ENCODE results near the gene SHANK1.
"Not testable (repeated sequence)": the region's sequence is repeated elsewhere in the genome, so short reads cannot be mapped to it uniquely, and the experiment has no call there.

Gene SHANK1

DNA sequence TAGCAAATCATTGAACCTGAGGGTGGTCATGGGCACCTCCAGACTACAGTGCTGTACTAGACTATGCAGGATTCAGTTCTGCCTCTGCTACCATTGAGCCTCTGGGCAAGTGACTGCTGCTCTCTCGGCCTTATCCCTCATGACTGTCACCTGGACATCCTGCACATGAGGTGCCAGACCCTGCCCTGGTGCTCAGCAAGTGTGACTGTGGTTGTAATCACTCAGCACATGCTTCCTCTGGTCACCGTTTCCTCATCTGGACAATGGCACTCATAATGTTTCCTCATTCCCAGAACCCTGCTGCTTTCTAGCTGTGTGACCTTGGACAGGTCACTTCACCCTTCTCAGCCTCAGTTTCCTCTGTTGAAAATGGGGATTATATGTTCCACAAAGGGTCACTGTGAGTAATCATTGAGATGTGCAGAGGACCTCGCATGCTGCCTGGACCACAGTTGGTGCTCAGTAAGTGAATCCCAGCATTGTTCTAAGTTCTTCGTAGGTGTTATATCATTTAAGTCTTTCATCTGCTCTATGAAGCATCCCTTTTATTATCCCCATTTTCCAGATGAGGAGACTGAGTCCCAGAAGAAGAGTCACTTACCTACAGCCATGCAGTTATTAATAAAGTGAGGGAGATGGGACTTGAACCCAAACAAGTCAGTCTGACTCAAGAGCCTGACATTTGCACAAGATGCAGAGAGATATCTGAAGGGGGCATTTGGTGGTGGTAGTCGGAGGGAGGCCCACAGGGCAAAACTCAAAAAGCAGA lies 83.1 kb downstream of the SHANK1 start:
- H3K27me3 Mint-ChIP-seq = peaks cover 61% of the 10 kb centered on the region
- no peak overlapping the region for H3K4me3 Mint-ChIP-seq
- H3K27ac Mint-ChIP-seq = no peak overlapping the region
- H3K4me1 Mint-ChIP-seq (ENCODE audit: low read depth) = peaks cover 6% of the 10 kb centered on the region
- no peak for DNase-seq
- peaks cover 22% of the 10 kb centered on the region for H3K9me3 Mint-ChIP-seq
- peaks cover 6% of the 10 kb centered on the region for H3K36me3 Mint-ChIP-seq (ENCODE audit: low read depth)

DNA sequence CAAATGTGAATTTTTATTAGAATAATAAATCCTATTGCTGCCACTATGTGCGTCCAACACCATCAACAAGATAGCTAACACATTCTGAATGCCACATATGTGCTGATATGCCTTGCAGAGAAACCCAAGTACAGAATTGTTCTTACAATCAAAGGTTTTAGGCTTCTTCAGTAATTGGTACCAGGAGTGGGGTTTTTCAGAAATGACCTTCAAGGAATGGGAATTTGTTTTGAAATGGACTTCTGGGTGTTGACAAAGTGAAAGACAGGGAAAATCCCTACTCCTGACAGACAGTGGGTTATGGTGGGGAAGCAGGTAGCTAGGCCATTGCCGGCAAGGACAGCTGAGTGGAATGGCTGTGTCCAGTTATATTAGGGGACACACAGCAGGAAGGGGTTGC lies 85.6 kb downstream of the SHANK1 start:
- peaks cover 49% of the 10 kb centered on the region for H3K27me3 Mint-ChIP-seq
- H3K27ac Mint-ChIP-seq = no peak overlapping the region
- H3K4me1 Mint-ChIP-seq (ENCODE audit: low read depth) = peaks cover 3% of the 10 kb centered on the region
- no peak for DNase-seq
- H3K36me3 Mint-ChIP-seq (ENCODE audit: low read depth) = peaks cover 6% of the 10 kb centered on the region
- H3K9me3 Mint-ChIP-seq = peaks cover 22% of the 10 kb centered on the region
- H3K4me3 Mint-ChIP-seq = no peak overlapping the region

DNA sequence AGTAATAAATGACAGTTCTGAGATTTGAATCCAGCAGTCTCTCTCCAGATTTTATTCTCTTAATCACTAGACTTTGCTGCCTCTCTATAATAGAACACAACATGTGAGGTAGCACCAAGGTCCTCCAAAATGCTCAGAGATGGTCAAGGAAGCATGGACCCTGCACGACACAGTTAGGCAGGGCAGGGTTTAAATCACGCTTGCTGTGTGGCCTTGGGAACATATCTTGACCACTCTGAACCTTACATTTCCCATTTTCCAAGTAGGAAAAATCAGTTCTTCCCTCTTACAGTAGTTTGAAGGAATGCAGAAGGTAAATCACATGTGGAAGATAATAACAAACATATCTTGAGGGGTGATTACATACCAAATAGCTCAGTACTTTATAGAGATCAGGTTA lies 86.2 kb downstream of the SHANK1 start:
- Mint-ChIP-seq H3K36me3 (ENCODE audit: low read depth) (peaks cover 6% of the 10 kb centered on the region), H3K9me3 (peaks cover 22% of the 10 kb centered on the region)
- DNase-seq = no peak

DNA sequence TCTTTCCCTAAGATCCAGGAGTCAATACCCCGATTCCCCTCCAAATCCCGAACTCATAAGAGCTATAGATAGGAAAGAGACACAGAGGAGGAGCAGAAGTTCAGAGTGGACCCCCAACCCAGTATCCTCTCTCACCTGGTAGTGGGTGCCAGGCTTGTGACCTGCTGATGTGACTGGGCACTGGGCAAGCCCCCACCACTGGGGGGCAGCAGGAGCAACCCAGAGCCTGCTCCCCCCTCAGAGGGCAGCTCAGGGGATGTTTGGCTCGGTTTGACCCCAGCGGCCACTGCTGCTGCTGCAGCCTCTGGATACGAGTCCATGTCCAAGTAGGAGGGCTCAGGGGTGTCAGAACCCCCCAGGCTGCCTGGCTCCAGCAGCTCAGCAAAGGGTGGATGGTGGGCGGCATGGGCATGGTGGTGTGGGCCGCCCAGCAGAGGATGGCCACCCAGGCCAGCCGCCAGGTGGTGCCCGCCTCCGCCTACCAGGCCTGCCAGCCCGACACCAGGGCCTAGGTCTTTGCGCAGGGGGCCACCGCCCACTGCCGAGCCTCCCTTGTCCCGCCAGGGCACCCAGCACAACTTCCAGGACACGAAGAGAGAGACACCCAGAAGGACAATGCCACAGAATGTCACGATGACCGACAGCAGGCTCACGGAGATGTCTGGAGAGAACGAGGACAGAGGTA lies 87.3 kb downstream of the SHANK1 start:
- Mint-ChIP-seq H3K9me3 (peaks cover 22% of the 10 kb centered on the region), H3K27ac (no peak overlapping the region), H3K4me3 (no peak overlapping the region)

More for the DNA sequence above, 86.2 kb downstream of the SHANK1 start:
- no peaks in the 10 kb centered on the region for H3K4me1 Mint-ChIP-seq (ENCODE audit: low read depth)
- H3K4me3 Mint-ChIP-seq = no peak overlapping the region
- peaks cover 46% of the 10 kb centered on the region for H3K27me3 Mint-ChIP-seq
- no peak overlapping the region for H3K27ac Mint-ChIP-seq

DNA sequence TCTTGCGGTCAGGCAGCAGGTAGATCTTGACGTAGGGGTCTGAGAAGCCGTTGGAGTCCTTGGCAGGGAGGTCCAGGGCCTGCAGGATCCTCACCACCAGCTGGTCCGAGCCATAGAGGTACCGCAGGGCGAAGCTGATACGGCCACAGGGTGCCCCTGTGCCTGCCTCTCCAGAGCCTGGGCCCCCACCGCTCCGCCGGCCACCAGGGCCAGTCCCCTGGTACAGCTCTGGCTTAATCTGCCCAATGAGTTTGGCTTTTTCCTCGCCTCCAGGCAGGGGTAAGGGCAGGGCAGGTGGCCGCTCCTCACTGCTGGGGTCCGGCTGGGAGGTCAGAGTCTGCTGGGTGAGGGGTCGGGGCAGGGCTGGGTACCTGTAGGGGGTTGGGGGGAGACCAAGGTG lies 89.8 kb downstream of the SHANK1 start:
- Mint-ChIP-seq H3K4me3 (no peak overlapping the region), H3K27ac (no peak overlapping the region), H3K9me3 (peaks cover 12% of the 10 kb centered on the region), H3K36me3 (ENCODE audit: low read depth) (peaks cover 3% of the 10 kb centered on the region), H3K4me1 (ENCODE audit: low read depth) (no peaks in the 10 kb centered on the region), H3K27me3 (peaks cover 14% of the 10 kb centered on the region)
- DNase-seq = no peak

More for the DNA sequence above, 87.3 kb downstream of the SHANK1 start:
- no peaks in the 10 kb centered on the region for H3K4me1 Mint-ChIP-seq (ENCODE audit: low read depth)
- peaks cover 37% of the 10 kb centered on the region for H3K27me3 Mint-ChIP-seq
- peaks cover 6% of the 10 kb centered on the region for H3K36me3 Mint-ChIP-seq (ENCODE audit: low read depth)
- no peak for DNase-seq

DNA sequence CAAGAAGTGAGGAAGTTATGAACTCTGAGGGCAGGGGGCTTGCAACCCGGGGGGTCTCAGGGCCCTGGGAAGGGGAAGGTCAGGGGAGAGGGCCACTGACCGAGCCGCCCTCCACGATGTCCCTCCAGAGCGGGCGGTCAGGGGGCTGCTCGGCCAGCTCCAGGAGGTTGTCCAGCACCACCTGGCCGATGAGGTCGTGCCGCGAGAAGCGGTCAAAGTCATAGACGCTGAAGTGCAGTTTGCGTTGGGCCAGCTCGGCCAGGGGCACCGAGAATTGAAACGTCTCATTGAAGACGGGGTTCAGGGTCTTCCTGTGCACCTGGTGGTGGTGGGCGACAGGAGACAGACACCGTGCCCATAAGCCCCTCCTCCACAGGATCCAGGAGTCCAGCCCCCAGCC lies 90.4 kb downstream of the SHANK1 start:
- no peaks in the 10 kb centered on the region for H3K4me1 Mint-ChIP-seq (ENCODE audit: low read depth)
- peaks cover 3% of the 10 kb centered on the region for H3K36me3 Mint-ChIP-seq (ENCODE audit: low read depth)
- peaks cover 14% of the 10 kb centered on the region for H3K27me3 Mint-ChIP-seq
- no peak overlapping the region for H3K27ac Mint-ChIP-seq
- H3K9me3 Mint-ChIP-seq = peaks cover 11% of the 10 kb centered on the region
- H3K4me3 Mint-ChIP-seq = no peak overlapping the region
- no peak for DNase-seq

DNA sequence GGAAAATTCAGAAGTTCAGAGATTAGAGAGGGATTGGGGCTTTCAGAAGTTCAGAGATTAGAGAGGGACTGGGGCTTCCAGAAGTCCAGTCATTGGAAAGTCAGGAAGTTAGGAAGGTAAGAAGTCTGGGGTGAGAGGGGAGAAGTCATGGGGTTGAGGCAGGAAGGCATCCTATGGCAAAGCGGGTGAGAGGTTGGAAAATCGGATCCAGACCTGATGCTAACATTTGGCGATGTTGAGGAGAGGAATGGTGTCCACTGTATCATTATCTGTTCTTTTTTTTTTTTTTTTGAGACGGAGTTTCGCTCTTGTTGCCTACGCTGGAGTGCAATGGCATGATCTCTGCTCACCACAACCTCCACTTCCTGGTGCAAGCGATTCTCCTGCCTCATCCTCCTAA lies 91.1 kb downstream of the SHANK1 start:
- Mint-ChIP-seq H3K27ac (no peak overlapping the region), H3K4me1 (ENCODE audit: low read depth) (no peaks in the 10 kb centered on the region), H3K9me3 (peaks cover 6% of the 10 kb centered on the region), H3K4me3 (no peak overlapping the region), H3K36me3 (ENCODE audit: low read depth) (peaks cover 3% of the 10 kb centered on the region), H3K27me3 (peaks cover 14% of the 10 kb centered on the region)
- DNase-seq = no peak

DNA sequence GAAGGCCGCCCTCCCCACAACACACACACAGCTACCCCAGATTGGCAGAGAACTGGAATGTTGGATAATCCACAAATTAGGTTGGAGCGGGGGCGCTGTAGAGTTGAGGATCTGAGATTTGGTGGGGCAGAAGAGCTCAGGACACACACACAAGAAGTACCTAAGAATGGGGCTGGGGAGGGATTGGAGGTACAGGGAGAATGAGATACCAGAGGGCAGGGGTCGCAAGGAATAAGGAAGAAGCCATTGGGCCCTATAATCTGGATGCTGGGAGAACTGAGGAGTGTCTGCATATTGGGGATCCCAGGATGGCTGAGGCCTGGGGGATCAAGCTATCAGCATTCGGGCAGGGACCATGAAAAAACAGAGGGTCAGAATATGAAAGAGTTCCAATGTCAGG lies 91.5 kb downstream of the SHANK1 start:
- no peak overlapping the region for H3K27ac Mint-ChIP-seq
- no peaks in the 10 kb centered on the region for H3K4me1 Mint-ChIP-seq (ENCODE audit: low read depth)
- H3K9me3 Mint-ChIP-seq = peaks cover 2% of the 10 kb centered on the region
- H3K36me3 Mint-ChIP-seq (ENCODE audit: low read depth) = no peaks in the 10 kb centered on the region
- H3K4me3 Mint-ChIP-seq = no peak overlapping the region
- H3K27me3 Mint-ChIP-seq = peaks cover 10% of the 10 kb centered on the region
- DNase-seq = no peak

DNA sequence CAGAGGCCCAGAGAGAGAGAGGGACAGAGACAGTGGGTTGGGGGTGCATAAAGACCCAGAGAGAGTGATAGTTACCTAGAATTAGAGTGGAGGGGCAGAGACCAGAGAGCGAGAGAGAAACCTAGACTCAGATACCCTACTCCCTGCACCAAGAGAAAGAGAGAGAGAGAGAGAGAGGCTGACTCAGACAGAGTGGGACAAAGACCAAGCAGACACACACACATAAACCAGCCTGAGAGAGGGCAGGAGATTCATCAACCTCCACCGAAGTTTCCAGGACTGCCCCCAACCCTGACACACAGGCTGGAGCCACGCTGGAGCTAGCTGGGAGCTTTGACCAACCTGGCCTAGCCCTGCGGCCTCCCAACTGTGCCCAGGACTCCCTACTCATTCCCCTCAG lies 92.8 kb downstream of the SHANK1 start:
- peaks cover 8% of the 10 kb centered on the region for H3K27me3 Mint-ChIP-seq
- no peak for DNase-seq
- H3K4me1 Mint-ChIP-seq (ENCODE audit: low read depth) = no peaks in the 10 kb centered on the region
- H3K9me3 Mint-ChIP-seq = no peaks in the 10 kb centered on the region
- no peaks in the 10 kb centered on the region for H3K36me3 Mint-ChIP-seq (ENCODE audit: low read depth)
- H3K27ac Mint-ChIP-seq = no peak overlapping the region
- H3K4me3 Mint-ChIP-seq = no peak overlapping the region

DNA sequence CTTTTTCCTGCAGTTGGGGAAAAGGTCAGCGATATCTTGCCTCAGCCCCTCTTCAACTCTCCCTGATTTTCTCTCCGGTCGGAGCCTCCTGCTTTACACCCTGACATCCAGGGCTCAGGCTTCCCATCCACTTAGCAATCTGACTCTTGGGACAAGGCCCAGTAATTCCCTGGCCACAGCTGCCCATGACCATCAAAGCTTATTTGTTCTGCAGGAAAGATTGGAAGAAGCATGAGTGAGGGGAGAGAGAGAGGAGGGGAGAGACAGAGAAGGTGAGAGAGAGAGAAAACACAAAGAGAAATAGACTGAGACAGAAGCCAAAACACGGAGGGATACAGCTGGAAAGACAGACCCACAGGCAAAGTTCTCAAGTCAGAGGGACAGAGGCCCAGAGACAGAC lies 93.6 kb downstream of the SHANK1 start:
- no peak for DNase-seq
- no peaks in the 10 kb centered on the region for H3K4me1 Mint-ChIP-seq (ENCODE audit: low read depth)
- no peak overlapping the region for H3K27ac Mint-ChIP-seq
- no peak overlapping the region for H3K4me3 Mint-ChIP-seq
- peaks cover 4% of the 10 kb centered on the region for H3K27me3 Mint-ChIP-seq
- no peaks in the 10 kb centered on the region for H3K9me3 Mint-ChIP-seq
- no peaks in the 10 kb centered on the region for H3K36me3 Mint-ChIP-seq (ENCODE audit: low read depth)

DNA sequence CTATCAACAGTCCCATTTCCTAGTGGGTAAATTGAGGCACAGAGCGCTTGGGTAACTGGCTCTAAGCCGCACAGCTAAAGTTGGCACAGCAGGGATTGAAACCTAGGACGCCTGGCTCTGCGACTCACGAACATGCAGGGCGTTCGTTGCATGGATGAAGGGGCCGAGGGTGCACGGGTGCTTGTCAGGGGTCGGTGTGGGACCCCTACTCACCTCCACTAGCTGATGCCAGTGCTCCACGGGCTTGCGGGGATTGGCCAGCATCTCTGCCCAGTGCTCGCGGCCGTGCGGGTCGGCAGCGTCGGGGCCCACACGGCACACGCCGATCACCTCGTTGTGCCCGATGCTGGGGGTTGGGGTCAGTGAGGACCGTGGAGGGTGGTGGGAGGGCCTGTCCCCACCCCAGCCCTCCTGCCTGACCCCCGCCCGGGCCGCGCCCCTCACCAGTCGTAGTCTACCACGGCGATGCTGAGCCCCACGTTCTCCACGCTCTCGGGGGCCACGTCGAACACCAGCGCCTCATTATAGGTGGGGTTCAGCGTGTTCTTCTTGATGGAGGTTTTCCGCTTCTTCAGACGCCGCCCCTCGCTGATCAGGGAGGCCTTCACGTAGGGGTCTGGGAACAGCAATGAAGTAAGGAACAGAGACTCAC lies 94.5 kb downstream of the SHANK1 start:
- no peak for DNase-seq
- Mint-ChIP-seq H3K36me3 (ENCODE audit: low read depth) (no peaks in the 10 kb centered on the region), H3K4me1 (ENCODE audit: low read depth) (no peaks in the 10 kb centered on the region), H3K27me3 (peaks cover 4% of the 10 kb centered on the region), H3K9me3 (no peaks in the 10 kb centered on the region), H3K4me3 (no peak overlapping the region), H3K27ac (no peak overlapping the region)

DNA sequence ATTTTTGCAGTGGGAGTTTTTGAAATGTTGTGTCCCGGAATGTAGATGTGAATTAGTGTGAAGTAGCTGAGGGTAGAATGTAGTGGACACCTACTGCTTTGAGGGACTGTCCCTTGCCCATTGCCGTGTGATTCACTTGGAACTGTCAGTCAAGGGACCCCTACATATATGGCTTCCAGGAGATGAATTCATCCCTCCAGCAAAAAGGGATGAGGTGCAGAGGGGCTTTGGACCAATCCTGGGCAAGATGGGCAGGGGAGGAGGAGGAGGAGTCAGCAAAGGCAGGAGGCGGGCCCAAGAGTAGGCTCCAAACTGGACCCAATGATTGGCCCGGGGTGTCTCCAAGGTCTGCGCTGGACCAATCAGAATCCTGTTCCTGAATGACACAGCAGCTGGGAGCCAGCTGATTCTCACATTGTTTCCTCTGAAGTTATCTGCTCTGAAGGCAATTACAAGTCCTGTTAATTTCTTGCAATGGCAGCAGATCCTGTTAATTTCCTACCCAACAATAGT lies 99.2 kb downstream of the SHANK1 start:
- not testable (repeated sequence) for H3K27ac Mint-ChIP-seq; H3K9me3 Mint-ChIP-seq; DNase-seq; H3K4me3 Mint-ChIP-seq; H3K27me3 Mint-ChIP-seq; H3K4me1 Mint-ChIP-seq (ENCODE audit: low read depth); H3K36me3 Mint-ChIP-seq (ENCODE audit: low read depth)

DNA sequence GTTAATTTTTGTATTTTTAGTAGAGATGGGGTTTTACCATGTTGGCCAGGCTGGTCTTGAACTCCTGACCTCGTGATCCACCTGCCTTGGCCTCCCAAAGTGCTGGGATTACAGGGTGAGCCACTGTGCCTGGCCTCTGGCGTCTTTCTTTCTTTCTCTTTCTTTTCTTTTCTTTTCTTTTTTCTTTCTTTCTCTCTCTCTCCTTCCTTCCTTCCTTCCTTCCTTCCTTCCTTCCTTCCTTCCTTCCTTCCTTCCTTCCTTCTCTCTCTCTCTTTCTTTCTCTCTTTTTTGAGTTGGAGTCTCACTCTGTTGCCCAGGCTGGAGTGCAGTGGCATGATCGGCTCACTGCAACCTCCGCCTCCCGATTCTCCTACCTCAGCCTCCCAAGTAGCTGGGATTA lies 100.4 kb downstream of the SHANK1 start:
- not testable (repeated sequence) for H3K36me3 Mint-ChIP-seq (ENCODE audit: low read depth); H3K9me3 Mint-ChIP-seq; H3K27ac Mint-ChIP-seq; H3K4me1 Mint-ChIP-seq (ENCODE audit: low read depth); DNase-seq; H3K4me3 Mint-ChIP-seq
- H3K27me3 Mint-ChIP-seq = peaks cover 11% of the 10 kb centered on the region

DNA sequence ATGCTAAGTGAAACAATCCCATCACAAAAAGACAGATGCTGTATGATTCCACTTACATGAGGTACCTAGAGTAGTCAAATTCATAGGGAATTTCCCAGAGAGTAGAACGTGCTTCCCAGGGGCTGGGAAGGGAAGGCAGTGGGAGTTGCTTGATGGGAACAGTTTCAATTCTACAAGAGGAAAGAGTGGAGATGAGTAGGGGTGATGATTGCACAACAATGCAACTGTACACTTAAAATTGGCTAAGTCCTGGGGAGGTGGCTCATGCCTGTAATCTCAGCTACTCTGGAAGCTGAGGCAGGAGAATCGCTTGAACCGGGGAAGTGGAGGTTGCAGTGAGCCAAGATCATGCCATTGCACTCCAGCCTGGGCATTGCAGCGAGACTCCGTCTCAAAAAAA lies 101.2 kb downstream of the SHANK1 start:
- not testable (repeated sequence) for H3K4me3 Mint-ChIP-seq; H3K9me3 Mint-ChIP-seq; H3K4me1 Mint-ChIP-seq (ENCODE audit: low read depth); DNase-seq; H3K36me3 Mint-ChIP-seq (ENCODE audit: low read depth); H3K27ac Mint-ChIP-seq
- H3K27me3 Mint-ChIP-seq = peaks cover 16% of the 10 kb centered on the region
